ENCODE measurements around the gene IGSF9B.

The IGSF9B gene

GRCh38 chr11:133860151-133860550, 96.6 kb downstream of the IGSF9B start:
- DNase-seq (ENCODE audit: low spot score): no peak
- TF ChIP-seq CTCF (IDR thresholded peaks at IDR 0.05; ENCODE audit: extremely low read depth, insufficient read depth, missing control alignments): no peak
- in situ Hi-C loops (cut with MboI; ENCODE audit: low pct_unique_long_range_greater_than_20kb, low sequenced_read_pairs, unreplicated experiment): no loop called here
